GM12891 (cell line): Measurements from ENCODE around the gene NISCH.

Experiments used
- POLR2A ChIP-seq: IDR thresholded peaks from 2 replicates; pipeline ENCODE4 v1.6.1; 2011; ENCODE audit warnings: low read depth, low read length, control low read depth
- POLR2AphosphoS5 ChIP-seq: IDR thresholded peaks from 2 replicates; pipeline ENCODE4 v1.6.1; 2011; ENCODE audit warnings: low read depth, low read length, control low read depth
- SPI1 ChIP-seq: IDR thresholded peaks from 2 replicates; pipeline ENCODE4 v1.6.1; 2011; ENCODE audit warnings: low read depth, low read length, control low read depth

GRCh38 chr3:52541050-52541449 is 85.6 kb downstream of the NISCH start:
- TF ChIP-seq POLR2A (no peak), POLR2AphosphoS5 (no peak), SPI1 (no peak)
